ENCODE data around the gene AKT1.
"Not testable (repeated sequence)": the region's sequence is repeated elsewhere in the genome, so short reads cannot be mapped to it uniquely, and the experiment has no call there.

Gene AKT1

DNA sequence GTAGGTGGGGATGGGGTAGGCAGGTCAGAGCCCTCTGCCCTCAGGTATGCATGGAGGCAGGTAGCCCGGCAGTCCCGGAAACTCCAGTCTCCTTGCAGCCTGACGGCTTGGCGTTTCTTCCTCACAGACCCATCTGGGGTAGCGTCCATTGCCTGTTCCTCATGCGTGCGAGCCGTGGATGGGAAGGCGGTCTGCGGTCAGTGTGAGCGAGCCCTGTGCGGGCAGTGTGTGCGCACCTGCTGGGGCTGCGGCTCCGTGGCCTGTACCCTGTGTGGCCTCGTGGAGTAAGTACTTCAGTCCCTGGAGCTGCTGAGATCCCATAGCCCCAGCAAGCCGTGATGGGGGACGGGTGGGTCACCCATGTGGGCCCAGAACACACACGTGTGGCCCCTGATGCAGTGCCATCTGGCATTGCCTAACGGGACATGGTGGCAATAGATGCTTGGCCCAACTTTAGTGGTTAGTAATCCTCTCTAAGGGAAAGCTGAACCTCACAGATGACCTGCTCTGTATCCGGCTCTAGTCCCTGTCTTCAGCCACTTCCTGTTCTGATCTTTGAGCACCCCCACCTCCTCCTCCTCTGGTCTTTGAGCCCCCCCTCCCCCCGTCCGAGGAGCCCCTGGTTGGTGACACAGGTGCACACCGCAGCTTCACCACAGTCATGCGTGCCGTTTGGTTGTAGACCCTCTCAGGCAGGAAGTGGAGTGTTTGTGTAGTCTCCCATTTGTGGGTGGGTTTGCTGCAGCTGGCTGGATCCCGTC is 38.9 kb downstream of the AKT1 start:
- in situ Hi-C loops (cut with MboI; ENCODE audit: low sequenced_read_pairs), result no loop called here

DNA sequence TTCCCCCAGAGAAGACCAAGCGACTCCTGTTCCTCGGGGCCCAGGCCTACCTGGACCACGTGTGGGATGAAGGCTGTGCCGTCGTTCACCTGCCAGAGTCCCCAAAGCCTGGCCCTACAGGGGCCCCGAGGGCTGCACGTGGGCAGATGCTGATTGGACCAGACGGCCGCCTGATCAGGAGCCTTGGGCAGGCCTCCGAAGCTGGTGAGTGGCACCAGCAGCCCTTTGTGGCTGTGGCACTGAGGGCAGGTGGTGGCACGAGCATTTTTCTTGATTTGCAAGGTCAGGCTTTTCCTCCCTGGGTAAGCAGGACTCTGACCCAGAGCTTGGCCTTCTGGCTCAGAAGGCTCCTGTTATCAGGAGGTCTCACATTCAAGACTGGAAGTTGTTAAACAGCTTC is 39.9 kb downstream of the AKT1 start:
- in situ Hi-C loops (cut with MboI; ENCODE audit: low sequenced_read_pairs), result no loop called here

DNA sequence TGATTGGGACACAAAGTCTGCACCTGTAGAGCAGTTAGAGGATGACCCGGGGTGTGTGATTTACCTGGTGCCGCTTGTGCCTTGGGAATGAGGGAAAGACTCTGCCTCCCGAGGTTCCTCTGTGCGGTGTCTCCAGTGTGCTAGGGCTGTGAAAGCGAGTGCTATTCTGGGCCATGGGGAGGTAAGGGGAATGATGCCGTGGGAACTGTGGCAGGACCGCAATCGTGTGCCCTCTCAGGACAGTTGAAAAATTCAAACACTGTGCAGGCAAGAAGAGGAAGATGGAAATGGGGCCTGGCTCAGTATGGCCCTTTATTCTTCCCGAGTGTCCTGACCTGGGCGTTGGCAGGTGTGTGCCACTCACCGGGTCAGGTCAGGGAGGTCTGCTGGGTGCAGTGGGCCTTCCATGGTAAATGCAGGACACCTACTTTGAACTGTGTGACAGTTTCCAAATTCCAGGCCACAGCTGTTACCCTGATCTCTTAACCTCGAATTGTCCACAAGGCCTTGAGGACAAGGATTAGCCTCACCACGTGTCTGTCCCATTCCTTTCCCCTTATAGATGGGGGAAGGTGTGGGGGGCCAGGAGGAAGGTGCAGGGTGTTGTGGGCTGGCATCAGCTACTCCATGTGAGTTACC is 41.2 kb downstream of the AKT1 start:
- in situ Hi-C loops (cut with MboI; ENCODE audit: low sequenced_read_pairs), result no loop called here

DNA sequence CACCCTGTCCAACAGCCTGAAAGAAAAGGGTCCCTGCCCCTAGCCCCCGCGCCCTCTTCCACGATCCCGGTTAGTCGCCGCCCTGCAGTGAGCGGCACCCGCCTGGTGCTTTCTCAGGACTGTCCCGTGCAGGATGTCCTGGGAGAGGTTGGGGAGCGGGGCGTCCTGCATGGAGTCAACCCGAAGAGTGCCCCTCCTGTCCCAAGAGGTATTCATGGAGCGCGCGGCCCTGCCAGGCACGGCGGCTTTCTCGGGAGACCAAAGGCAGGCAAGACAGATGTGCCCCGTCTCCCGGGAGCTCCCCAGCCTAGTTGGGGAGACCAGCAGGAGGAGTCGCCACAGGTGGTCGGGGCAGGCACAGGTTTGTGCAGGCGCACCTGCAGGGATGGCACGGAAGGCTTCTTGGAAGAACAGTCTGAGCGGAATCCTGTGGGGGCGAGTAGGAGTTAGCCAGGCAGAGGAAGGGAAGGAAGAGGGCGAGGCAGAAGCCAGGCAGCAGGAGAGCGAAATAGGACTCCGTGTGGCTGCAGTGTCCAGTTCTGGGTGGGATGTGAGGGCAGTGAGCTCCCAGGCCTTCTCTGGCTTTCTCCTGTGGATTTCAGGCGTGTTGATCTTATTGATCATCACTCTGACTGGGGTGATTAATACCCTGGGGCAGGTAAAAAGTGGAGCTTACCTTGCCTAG is 41.9 kb downstream of the AKT1 start:
- in situ Hi-C loops (cut with MboI; ENCODE audit: low sequenced_read_pairs), result no loop called here

DNA sequence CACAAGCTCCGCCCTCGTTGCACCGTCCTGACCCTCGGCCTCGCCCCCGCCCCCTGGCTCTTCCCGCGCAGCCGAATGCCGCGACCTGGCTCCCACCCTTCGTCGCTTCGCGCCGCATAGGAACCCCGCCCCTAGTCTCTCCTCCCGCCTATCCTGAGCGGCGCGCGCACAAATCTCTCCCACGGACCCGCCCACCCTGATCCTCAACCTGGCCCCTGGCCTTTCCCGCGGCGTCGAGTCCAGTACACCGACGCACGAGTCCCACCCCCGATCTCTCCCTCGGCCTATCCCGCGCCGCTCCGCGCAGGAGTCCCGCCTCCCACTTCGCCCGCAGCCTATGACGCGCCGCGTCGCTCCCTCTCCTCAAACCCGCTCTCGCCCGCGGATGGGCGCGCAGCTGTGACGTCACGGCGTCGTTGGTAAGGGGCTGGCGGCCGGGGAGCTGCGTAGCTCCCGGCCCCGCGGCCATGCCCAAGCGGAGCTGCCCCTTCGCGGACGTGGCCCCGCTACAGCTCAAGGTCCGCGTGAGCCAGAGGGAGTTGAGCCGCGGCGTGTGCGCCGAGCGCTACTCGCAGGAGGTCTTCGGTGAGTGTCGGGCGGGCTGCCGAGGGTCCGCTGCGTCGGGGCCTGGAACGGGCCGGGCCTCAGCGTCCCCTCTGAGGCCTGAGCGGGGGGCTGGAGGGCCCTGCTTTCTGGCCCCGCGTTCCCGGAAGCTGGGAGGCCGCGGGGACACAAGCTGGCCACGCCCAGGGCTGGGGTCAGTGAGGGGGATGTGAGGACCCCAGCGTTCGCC is 42.6 kb downstream of the AKT1 start, which contains the start of gene SIVA1:
Gene SIVA1, plus strand, starts transcription at position 413 of the 793 bp plus-strand sequence. Its CDS starts 55 bp downstream, at position 468.
- in situ Hi-C loops (cut with MboI; ENCODE audit: low sequenced_read_pairs), result no loop called here

DNA sequence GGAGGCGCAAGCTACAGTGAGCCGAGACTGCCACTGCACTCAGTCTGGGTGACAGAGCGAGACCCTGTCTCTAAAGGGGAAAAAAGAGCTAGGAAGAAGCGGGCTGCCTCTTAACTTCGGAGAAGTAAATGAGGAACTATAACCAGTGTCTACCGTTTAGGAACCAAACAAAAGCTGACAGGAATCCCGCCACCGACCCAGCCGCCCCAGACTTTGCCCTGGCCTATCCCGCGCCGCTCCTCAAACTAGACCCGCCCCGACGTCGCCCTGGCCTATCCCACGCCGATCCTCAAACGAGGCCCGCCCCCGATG is 43.2 kb downstream of the AKT1 start:
- in situ Hi-C loops (cut with MboI; ENCODE audit: low sequenced_read_pairs), result no loop called here

DNA sequence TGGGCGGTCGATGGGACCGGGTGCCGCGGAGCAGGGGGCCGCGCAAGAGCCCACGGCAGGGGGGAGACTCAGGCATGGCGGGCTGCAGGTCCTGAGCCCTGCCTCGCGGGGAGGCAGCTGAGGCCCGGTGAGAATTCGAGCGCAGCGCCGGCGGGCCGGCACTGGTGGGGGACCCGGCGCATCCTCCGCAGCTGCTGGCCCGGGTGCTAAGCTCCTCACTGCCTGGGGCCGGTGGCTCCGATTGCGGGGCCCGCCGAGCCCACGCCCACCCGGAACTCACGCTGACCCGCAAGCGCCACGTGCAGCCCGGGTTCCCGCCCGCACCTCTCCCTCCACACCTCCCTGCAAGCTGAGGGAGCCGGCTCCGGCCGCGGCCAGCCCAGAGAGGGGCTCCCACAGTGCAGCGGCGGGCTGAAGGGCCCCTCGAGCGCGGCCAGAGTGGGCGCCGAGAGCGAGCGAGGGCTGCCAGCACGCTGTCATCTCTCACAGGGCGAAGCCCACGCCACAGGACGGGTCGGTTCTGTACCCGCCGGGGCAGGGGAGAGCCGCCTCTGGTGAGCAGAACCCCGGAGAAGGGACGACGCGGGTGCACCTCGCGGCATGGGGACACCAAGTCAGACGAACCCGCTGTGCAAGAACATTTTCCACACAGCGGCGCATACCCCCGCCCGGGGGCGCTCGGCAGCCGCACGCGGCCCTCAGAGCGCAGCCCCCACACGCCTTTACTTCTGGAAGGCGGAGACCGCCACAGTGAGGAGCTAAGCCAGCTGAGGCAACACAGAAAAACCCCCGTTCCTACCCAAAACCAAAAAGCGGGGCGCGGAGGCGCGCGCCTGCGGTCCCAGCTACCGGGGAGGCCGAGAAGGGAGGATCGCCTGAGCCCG is 43.8 kb downstream of the AKT1 start:
- in situ Hi-C loops (cut with MboI; ENCODE audit: low sequenced_read_pairs), result no loop called here

DNA sequence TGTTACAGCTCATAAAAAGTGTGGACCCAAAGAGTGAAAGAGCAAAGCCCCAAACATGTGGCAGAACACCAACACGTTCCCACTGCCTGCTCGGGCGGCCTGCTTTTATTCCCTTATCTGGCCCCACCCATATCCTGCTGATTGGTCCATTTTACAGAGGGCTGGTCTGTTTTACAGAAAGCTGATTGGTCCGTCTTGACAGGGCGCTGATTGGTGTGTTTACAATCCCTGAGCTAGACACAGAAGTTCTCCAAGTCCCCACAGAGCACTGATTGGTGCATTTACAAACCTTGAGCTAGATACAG is 44.8 kb downstream of the AKT1 start:
- in situ Hi-C loops (cut with MboI; ENCODE audit: low sequenced_read_pairs), result not testable (repeated sequence)

DNA sequence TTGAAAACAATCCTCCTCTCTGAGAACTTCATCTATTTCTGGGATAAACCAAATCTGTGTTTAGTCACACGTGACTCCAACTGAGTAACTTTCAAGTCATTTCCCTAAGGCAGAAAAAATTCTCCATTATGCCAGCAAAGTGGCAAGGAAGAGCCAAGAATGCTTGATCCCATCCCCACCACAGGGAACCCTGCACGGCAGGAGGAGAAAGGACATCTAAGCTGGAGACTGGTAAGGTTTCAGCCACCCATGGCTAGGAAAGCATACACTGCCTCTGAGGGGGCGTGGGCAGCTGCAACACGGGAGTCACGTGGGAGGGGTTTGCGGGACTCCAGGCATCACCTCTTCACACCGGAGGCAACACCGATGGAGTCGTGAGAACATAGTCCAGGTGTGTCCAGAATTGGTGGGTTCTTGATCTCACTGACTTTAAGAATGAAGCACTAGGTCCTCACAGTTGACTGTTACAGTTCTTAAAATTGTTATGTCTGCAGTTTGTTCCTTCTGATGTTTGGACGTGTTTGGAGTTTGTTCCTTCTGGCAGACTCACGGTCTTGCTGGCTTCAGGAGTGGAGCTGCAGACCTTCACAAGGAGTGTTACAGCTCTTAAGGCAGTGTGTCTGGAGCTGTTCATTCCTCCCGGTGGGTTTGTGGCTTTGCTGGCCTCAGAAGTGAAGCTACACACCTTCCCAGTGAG is 45.3 kb downstream of the AKT1 start:
- in situ Hi-C loops (cut with MboI; ENCODE audit: low sequenced_read_pairs), result no loop called here

DNA sequence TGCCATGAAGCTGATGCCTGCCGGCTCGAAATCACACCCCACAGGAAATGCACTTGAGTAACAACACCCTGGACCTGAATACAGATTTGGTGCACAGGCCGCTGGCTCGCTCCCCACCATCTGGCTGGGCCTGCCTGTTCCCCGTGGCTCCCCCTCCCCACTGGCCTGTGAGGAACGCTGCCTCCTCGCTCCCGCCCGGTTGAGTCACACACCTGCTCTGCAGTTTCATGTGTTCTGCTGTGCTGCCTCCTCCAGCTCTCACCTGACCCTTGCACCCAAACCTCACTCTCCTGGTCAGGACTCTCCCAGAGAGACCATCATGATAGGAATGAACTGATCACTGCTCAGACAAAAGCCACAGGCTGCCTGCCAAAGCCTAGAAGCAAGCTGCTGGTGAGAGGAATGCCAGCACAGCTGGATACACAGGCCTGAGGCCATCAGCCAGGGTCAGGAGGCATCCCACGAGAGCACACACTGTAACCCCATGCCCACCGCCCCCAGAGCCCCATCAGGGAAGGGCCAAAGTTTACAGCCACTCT is 46.4 kb downstream of the AKT1 start:
- in situ Hi-C loops (cut with MboI; ENCODE audit: low sequenced_read_pairs), result no loop called here

DNA sequence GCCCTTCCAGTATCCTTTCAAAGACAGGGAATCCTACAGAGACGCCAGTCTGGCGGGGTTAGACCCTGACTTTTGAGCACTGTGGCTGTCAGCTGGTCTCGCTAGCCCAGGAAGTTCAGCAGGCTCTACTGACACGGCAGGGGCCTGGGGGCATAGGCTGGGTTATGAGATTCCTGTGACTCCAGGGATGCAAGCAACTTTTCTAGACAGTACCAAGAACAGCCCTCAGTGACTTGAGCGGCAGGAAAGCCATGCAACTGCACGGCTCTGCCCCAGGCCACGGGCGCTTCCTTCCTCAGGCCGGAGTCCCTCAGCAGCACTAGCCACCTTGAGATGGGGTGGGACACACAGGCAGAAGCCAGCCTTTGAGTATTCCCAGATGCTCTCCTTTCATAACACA is 47.7 kb downstream of the AKT1 start:
- in situ Hi-C loops (cut with MboI; ENCODE audit: low sequenced_read_pairs), result no loop called here

DNA sequence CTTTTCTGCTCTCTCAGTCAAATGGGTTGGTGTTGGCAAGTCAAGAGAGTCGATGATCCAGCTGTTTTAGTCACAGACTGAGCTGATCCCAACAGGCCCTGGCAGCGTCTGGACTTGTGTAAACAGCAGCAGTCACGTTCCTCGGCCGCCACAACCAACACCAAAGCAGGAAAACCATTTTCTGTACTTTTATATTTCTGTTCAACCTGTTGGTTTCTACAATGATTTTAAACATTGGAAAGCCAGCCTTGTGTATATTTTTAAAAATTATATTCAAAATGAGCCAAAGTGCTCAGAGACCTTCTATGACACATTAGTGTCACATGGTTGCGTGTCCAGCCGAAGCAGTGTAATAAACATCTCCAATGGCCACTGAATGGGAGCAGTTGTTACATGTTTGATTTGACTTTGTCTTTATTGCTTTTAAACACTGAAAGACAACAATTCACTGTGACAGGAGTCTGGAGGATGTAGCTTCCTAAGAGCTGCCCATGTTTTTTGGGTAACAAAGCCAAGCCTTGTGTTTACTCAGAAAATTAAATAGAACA is 48.5 kb downstream of the AKT1 start:
- in situ Hi-C loops (cut with MboI; ENCODE audit: low sequenced_read_pairs), result no loop called here

DNA sequence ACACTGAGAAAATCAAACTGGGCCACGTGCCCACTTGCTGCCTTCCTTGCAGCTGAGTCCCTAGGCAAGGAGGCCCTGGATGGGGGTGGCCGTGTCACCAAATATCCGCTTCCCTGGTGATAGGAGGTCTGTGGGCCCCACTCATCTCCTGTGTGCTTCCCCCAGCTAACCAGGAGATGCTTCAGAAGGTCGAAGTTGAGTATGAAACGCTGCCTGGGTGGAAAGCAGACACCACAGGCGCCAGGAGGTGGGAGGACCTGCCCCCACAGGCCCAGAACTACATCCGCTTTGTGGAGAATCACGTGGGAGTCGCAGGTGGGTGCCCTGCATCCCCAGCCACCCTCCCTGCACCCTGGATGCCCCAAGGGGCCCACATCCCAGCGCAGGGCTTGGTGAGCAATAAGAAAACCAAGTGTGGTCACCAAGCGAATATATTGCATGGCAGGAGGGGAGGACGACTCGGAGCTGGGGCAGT is 49.4 kb downstream of the AKT1 start:
- in situ Hi-C loops (cut with MboI; ENCODE audit: low sequenced_read_pairs), result no loop called here

DNA sequence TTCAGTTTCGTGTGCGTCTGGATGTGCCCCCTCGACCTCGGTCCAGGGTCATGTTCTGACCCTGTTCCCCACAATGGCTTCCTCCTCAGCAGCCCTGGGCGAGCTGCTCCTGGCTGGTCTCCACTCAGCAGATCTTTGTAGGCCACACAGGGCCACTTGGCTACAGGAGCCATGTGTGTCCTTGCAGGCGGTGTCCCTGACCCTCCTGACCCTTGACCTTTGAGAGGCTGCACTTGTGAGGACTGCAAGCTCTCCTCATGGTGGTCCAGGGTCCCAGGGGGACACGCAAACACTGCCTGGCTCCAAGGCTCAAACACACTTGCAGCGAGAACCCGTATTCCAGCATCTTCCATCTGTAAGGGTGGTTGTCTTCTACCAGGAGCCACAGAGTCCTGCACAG is 50.1 kb downstream of the AKT1 start:
- in situ Hi-C loops (cut with MboI; ENCODE audit: low sequenced_read_pairs), result no loop called here

DNA sequence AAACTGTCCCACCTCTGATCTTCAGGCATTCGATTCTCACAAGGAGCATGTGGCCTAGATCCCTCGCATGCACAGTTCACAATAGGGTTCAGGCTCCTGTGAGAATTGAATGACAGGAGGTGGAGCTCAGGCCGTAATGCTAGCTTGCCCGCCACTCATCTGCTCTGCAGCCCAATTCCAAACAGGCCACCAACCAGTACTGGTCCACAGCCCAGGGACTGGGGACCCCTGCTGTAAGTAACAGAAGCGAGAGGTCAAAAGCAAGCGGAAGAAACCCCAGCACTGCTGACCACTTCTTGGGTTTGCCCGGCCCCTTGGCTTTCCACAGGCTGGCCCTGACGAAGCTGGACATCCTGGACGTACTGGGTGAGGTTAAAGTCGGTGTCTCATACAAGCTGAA is 51.1 kb downstream of the AKT1 start:
- in situ Hi-C loops (cut with MboI; ENCODE audit: low sequenced_read_pairs), result no loop called here

DNA sequence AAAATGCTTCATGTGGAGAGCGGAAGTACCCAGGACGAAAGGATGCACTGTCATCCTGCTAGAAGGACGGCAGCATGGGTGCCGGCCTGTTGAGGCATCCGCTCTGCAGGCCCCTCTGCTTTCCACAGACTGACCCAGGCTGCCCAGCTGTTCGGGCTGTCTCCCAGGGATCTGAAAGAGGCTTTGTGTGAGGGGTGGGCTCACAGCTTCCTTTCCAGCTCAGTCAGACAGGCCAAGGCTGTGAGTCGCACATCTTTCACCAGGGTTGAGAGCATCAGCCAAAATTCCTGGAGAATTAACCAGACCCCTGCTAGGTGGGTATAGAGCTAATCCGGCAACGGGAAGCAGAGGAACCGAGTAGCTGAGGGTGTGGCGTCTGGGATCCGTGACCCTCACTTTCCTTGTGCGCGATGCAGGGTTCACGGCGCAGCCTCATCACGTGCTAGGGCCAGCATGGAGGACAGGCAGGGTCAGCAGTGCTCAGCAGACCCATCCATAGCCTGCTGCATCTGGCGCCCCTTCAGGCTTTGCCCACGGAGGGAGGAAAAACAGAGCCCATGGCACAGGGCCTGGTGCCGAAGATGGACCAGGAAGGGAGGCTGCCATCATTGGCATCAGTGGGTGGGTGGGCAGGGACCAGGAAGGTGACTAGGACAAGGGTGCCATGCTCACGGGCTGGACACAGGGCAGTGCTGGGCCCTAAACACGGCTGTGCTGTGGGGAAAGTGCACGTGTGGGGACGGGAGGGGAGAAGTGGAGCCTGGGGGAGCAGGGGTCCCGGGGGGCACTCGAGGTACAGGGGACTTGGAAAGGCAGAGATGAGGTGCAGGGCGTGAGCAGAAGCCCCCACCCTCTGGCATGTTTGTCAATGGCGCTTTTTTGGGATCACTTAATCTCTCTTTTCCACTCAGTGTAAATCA is 51.8 kb downstream of the AKT1 start:
- in situ Hi-C loops (cut with MboI; ENCODE audit: low sequenced_read_pairs), result no loop called here

DNA sequence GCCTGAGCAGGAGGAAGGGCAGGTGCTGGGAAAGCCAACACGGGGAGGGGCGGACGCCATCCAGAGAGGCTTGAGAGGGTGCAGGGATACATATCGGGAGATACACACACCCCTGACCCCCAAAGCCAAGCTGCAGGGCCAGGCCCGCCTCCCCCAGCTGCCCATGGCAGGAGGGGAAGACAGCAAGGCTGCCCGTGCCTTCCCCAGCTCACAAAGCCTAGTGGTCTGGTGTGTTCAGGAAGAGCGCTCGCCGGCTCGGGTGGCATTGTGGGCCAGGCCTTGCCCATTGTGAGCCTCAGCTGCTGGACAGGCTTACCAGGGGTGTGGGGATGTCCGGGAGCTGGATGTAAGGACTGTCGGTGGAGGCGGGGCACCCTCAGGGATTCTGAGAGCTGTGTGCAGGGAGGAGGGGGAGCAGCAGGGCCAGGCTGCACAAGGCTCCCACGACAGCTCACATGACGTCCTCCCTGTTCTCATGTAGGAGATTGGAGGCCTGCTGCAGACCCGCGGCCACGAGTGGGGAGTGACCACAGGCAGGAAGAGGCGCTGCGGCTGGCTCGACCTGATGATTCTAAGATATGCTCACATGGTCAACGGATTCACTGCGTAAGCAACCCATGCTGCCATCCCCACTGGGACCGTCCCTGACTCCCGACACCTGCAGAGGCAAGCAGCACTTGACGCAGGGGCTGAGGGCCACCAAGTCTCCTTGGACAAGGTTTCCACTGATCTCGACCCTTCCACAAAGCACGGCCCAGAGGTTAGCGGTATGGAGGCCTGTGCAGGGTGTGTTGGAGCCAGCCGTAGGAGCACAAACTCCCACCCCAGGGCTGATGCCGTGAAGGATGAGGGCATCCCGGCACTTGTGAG is 52.7 kb downstream of the AKT1 start:
- in situ Hi-C loops (cut with MboI; ENCODE audit: low sequenced_read_pairs), result no loop called here

All from HL-60/S4 treated with phorbol 12-myristate 13-acetate at 8.2 ng/mL for 4 days and 3 days (cell line).